ENCODE measurements around the gene MED15. TPM values are rescaled to one million over a fixed set of nuclear protein-coding genes. Genes with fewer than 3 reads are reported as not detected.
"Not testable (repeated sequence)": the region's sequence is repeated elsewhere in the genome, so short reads cannot be mapped to it uniquely, and the experiment has no call there.

The MED15 gene
- total and polyA plus RNA-seq, 9 donors, result 15.3 to 52.4 (median 42.4) TPM

GRCh38 chr22:20531154-20531403 is 23.7 kb downstream of the MED15 start:
- WGBS (ENCODE audit: insufficient coverage), result no CpG with 5 or more reads among the region's 1 CpG
- Histone ChIP-seq H3K27me3 (ENCODE audit: control insufficient read depth, insufficient read depth, low read length) (no peaks in the 10 kb centered on the region), H3K9me3 (replicated peaks; ENCODE audit: control insufficient read depth, low read depth, low read length) (no peaks in the 10 kb centered on the region), H3K4me1 (ENCODE audit: control insufficient read depth, insufficient read depth, low read length) (peaks cover 42% of the 10 kb centered on the region), H3K4me3 (ENCODE audit: low read length) (no peak overlapping the region), H3K36me3 (ENCODE audit: control insufficient read depth, insufficient read depth, low read length) (peaks cover 23% of the 10 kb centered on the region), H3K27ac (ENCODE audit: low read length) (peak overlapping the region; percentile 91)
- no peak for DNase-seq

DNA sequence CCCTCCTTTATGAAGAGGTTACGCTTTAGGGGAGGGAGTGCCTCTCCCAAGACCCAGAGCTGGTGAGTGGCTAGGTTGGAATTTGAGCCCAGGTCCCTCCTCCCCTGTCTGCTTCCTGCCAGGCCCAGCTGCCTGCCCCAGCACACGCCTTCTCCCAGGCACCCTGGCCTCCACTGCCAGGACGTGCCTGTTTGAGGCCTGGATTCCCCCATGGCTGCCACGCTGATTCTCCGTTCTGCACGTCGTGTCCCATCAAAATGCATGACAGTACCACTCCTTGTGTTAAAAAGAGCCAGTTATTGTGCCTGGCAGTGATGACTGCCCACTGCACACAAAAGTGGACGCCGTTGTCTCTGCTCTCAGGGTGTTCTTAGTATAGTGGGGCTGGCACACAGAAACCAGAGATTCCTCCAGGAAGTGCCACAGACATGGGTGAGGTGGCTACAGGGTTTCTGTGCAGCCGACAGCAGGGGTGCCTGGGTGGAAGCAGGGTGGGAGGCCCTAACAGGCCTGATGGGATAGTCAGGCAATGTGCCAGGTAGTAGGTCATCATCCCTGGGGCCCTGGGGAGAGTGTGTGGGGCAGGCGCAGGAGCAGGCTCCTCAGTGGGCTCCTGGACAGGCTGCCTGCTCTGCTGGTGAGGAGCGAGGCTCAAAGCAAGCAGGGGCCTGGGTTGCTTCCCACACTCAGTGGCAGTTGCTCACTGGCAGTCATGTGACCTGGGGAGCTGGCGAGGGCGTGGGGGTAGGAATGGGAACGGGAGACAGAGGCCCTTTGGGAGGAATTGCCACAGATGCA is 24.2 kb downstream of the MED15 start:
- Histone ChIP-seq H3K4me3 (ENCODE audit: low read length) (no peak overlapping the region), H3K4me1 (ENCODE audit: control insufficient read depth, insufficient read depth, low read length) (peaks cover 44% of the 10 kb centered on the region), H3K9me3 (replicated peaks; ENCODE audit: control insufficient read depth, low read depth, low read length) (no peaks in the 10 kb centered on the region), H3K27ac (ENCODE audit: low read length) (peak overlapping the region; percentile 91), H3K27me3 (ENCODE audit: control insufficient read depth, insufficient read depth, low read length) (no peaks in the 10 kb centered on the region), H3K36me3 (ENCODE audit: control insufficient read depth, insufficient read depth, low read length) (peaks cover 21% of the 10 kb centered on the region)
- WGBS (ENCODE audit: insufficient coverage), result 63% methylated on average over 14 of the region's 15 CpGs
- DNase-seq, result peak; percentile 66

DNA sequence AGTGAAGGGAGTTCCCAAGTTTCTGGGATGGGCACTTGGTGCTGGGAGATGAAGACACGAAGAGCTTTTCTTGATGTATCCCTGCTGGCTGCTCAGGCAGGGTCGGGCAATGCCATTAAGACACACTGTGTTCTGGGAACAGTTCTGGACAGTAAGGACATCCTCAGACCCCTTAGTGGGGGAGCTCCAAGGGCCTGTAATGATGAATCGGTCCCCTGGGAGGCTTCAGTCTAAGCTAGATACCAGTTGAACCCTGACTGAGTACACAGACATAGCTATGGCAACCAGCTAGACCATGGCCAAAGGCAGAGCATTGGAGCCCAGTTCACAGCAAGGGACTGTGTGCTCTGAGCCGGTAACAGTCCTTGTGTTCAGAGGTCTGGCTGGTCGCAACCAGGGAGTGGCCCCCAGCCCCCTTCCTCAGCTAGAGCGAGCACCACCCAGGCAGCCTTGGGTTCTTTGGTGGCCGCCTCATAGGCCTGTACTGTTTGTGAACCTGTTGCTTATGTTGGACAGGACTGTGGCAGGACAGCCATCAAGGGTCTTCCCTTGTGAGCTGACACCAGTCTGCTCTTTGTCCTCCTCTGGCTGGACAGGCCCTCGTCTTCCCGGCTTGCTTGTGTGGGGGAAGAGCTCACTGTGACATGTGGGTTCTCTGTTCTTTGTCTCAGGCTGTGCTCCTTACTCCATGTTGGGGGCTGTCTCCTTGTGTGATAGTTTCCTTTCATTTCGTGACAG is 25.0 kb downstream of the MED15 start:
- H3K36me3 ChIP-seq (ENCODE audit: control insufficient read depth, insufficient read depth, low read length), result peaks cover 24% of the 10 kb centered on the region
- H3K4me3 ChIP-seq (ENCODE audit: low read length), result no peak overlapping the region
- peak overlapping the region; percentile 91 for H3K27ac ChIP-seq (ENCODE audit: low read length)
- WGBS (ENCODE audit: insufficient coverage), result 80% methylated on average over 7 of the region's 10 CpGs
- H3K27me3 ChIP-seq (ENCODE audit: control insufficient read depth, insufficient read depth, low read length), result no peaks in the 10 kb centered on the region
- no peaks in the 10 kb centered on the region for H3K9me3 ChIP-seq (replicated peaks; ENCODE audit: control insufficient read depth, low read depth, low read length)
- DNase-seq, result no peak
- peaks cover 44% of the 10 kb centered on the region for H3K4me1 ChIP-seq (ENCODE audit: control insufficient read depth, insufficient read depth, low read length)

GRCh38 chr22:20533095-20533878 is 25.9 kb downstream of the MED15 start:
- Histone ChIP-seq H3K4me3 (ENCODE audit: low read length) (no peak overlapping the region), H3K27me3 (ENCODE audit: control insufficient read depth, insufficient read depth, low read length) (no peaks in the 10 kb centered on the region), H3K9me3 (replicated peaks; ENCODE audit: control insufficient read depth, low read depth, low read length) (no peaks in the 10 kb centered on the region), H3K36me3 (ENCODE audit: control insufficient read depth, insufficient read depth, low read length) (peaks cover 26% of the 10 kb centered on the region), H3K27ac (ENCODE audit: low read length) (peak overlapping the region; percentile 91), H3K4me1 (ENCODE audit: control insufficient read depth, insufficient read depth, low read length) (peaks cover 44% of the 10 kb centered on the region)
- DNase-seq, result no peak
- WGBS (ENCODE audit: insufficient coverage), result 85% methylated on average over 9 of the region's 11 CpGs

GRCh38 chr22:20533879-20534265 is 26.5 kb downstream of the MED15 start:
- no peak for DNase-seq
- no peak overlapping the region for H3K27ac ChIP-seq (ENCODE audit: low read length)
- WGBS (ENCODE audit: insufficient coverage), result 66% methylated on average over 3 of the region's 3 CpGs

GRCh38 chr22:20536590-20537324 is 29.3 kb downstream of the MED15 start:
- 83% methylated on average over 11 of the region's 12 CpGs for WGBS (ENCODE audit: insufficient coverage)
- no peak for DNase-seq
- Histone ChIP-seq H3K27me3 (ENCODE audit: control insufficient read depth, insufficient read depth, low read length) (no peaks in the 10 kb centered on the region), H3K4me1 (ENCODE audit: control insufficient read depth, insufficient read depth, low read length) (peaks cover 26% of the 10 kb centered on the region), H3K27ac (ENCODE audit: low read length) (no peak overlapping the region), H3K4me3 (ENCODE audit: low read length) (no peak overlapping the region), H3K36me3 (ENCODE audit: control insufficient read depth, insufficient read depth, low read length) (peaks cover 28% of the 10 kb centered on the region), H3K9me3 (replicated peaks; ENCODE audit: control insufficient read depth, low read depth, low read length) (no peaks in the 10 kb centered on the region)

More at GRCh38 chr22:20533879-20534265, 26.5 kb downstream of the MED15 start:
- H3K27me3 ChIP-seq (ENCODE audit: control insufficient read depth, insufficient read depth, low read length), result no peaks in the 10 kb centered on the region
- no peak overlapping the region for H3K4me3 ChIP-seq (ENCODE audit: low read length)
- no peaks in the 10 kb centered on the region for H3K9me3 ChIP-seq (replicated peaks; ENCODE audit: control insufficient read depth, low read depth, low read length)
- peaks cover 21% of the 10 kb centered on the region for H3K36me3 ChIP-seq (ENCODE audit: control insufficient read depth, insufficient read depth, low read length)
- H3K4me1 ChIP-seq (ENCODE audit: control insufficient read depth, insufficient read depth, low read length), result peaks cover 44% of the 10 kb centered on the region

GRCh38 chr22:20537325-20537756 is 29.9 kb downstream of the MED15 start:
- Histone ChIP-seq H3K4me1 (ENCODE audit: control insufficient read depth, insufficient read depth, low read length) (peaks cover 20% of the 10 kb centered on the region), H3K27ac (ENCODE audit: low read length) (no peak overlapping the region), H3K27me3 (ENCODE audit: control insufficient read depth, insufficient read depth, low read length) (no peaks in the 10 kb centered on the region), H3K9me3 (replicated peaks; ENCODE audit: control insufficient read depth, low read depth, low read length) (peaks cover under 1% of the 10 kb centered on the region), H3K4me3 (ENCODE audit: low read length) (no peak overlapping the region), H3K36me3 (ENCODE audit: control insufficient read depth, insufficient read depth, low read length) (peaks cover 30% of the 10 kb centered on the region)
- 100% methylated on average over 2 of the region's 3 CpGs for WGBS (ENCODE audit: insufficient coverage)
- no peak for DNase-seq

GRCh38 chr22:20537983-20538382 is 30.6 kb downstream of the MED15 start:
- H3K4me3 ChIP-seq (ENCODE audit: low read length), result no peak overlapping the region
- WGBS (ENCODE audit: insufficient coverage), result 92% methylated on average over 5 of the region's 7 CpGs
- peaks cover 32% of the 10 kb centered on the region for H3K36me3 ChIP-seq (ENCODE audit: control insufficient read depth, insufficient read depth, low read length)
- peaks cover 2% of the 10 kb centered on the region for H3K9me3 ChIP-seq (replicated peaks; ENCODE audit: control insufficient read depth, low read depth, low read length)
- peaks cover 14% of the 10 kb centered on the region for H3K4me1 ChIP-seq (ENCODE audit: control insufficient read depth, insufficient read depth, low read length)
- DNase-seq, result no peak
- H3K27ac ChIP-seq (ENCODE audit: low read length), result no peak overlapping the region
- H3K27me3 ChIP-seq (ENCODE audit: control insufficient read depth, insufficient read depth, low read length), result no peaks in the 10 kb centered on the region

- H3K36me3 ChIP-seq (ENCODE audit: control insufficient read depth, insufficient read depth, low read length), result peaks cover 28% of the 10 kb centered on the region
- not testable (repeated sequence) for DNase-seq; H3K4me1 ChIP-seq (ENCODE audit: control insufficient read depth, insufficient read depth, low read length); H3K27me3 ChIP-seq (ENCODE audit: control insufficient read depth, insufficient read depth, low read length); H3K27ac ChIP-seq (ENCODE audit: low read length); H3K4me3 ChIP-seq (ENCODE audit: low read length); H3K9me3 ChIP-seq (replicated peaks; ENCODE audit: control insufficient read depth, low read depth, low read length)
- 100% methylated on average over 2 of the region's 8 CpGs for WGBS (ENCODE audit: insufficient coverage)
These were observed 31.5 kb downstream of the MED15 start for GRCh38 chr22:20538875-20539274.

Data from muscle of leg (tissue), 11 donors.